Neural progenitor cell (in vitro differentiated cells): ENCODE measurements around the gene OR2J3. TPM values are rescaled to one million over a fixed set of nuclear protein-coding genes. Genes with fewer than 3 reads are reported as not detected.

Source experiments
- DNase-seq: peaks from one replicate; pipeline ENCODE4 v3.0.0-alpha.2; 2016; ENCODE audit warnings: low spot score
- H2AFZ ChIP-seq: fragments of 200-600 bp; sonication (generic); replicated peaks from 2 replicates; pipeline ENCODE4 v1.6.1; 2016; ENCODE audit warnings: antibody characterized with exemption
- H3F3A ChIP-seq: fragments of 200-600 bp; sonication (generic); 2 replicates; pipeline ENCODE4 v1.6.1; 2016; ENCODE audit warnings: antibody characterized with exemption, low read depth
- H3K27ac ChIP-seq: fragments of 200-600 bp; sonication (generic); 2 replicates; pipeline ENCODE4 v1.5.1; 2016; ENCODE audit warnings: mild to moderate bottlenecking
- H3K27me3 ChIP-seq: fragments of 200-600 bp; sonication (generic); 2 replicates; pipeline ENCODE4 v1.6.1; 2016; ENCODE audit warnings: mild to moderate bottlenecking, moderate library complexity
- H3K36me3 ChIP-seq: fragments of 200-600 bp; sonication (generic); 2 replicates; pipeline ENCODE4 v1.5.1; 2016
- H3K4me1 ChIP-seq: fragments of 200-600 bp; sonication (generic); 2 replicates; pipeline ENCODE4 v1.6.1; 2016; ENCODE audit warnings: mixed run types
- H3K4me2 ChIP-seq: fragments of 200-600 bp; sonication (generic); 2 replicates; pipeline ENCODE4 v1.6.1; 2016
- H3K4me3 ChIP-seq: fragments of 200-600 bp; sonication (generic); 2 replicates; pipeline ENCODE4 v1.5.1; 2016
- H3K79me2 ChIP-seq: fragments of 200-600 bp; sonication (generic); 2 replicates; pipeline ENCODE4 v1.6.1; 2016; ENCODE audit warnings: low read depth
- H3K9ac ChIP-seq: fragments of 200-600 bp; sonication (generic); 2 replicates; pipeline ENCODE4 v1.6.1; 2016
- H3K9me3 ChIP-seq: fragments of 200-600 bp; sonication (generic); 2 replicates; pipeline ENCODE4 v1.5.1; 2016; ENCODE audit warnings: low read depth
- H4K20me1 ChIP-seq: fragments of 200-600 bp; sonication (generic); 2 replicates; pipeline ENCODE4 v1.6.1; 2016; ENCODE audit warnings: low read depth
- H3K27ac Mint-ChIP-seq: 3 replicates; pipeline ENCODE4 v1.8.0; 2021; ENCODE audit warnings: mixed read lengths
- H3K27me3 Mint-ChIP-seq: 2 replicates; pipeline ENCODE4 v1.8.0; 2022; ENCODE audit warnings: low read depth, mild to moderate bottlenecking, inconsistent platforms, moderate library complexity, mixed read lengths; ENCODE audit not compliant: insufficient read depth
- H3K36me3 Mint-ChIP-seq: 3 replicates; pipeline ENCODE4 v1.8.0; 2021; ENCODE audit warnings: mixed read lengths
- H3K4me1 Mint-ChIP-seq: 3 replicates; pipeline ENCODE4 v1.8.0; 2021; ENCODE audit warnings: mixed read lengths
- H3K4me3 Mint-ChIP-seq: 3 replicates; pipeline ENCODE4 v1.8.0; 2021; ENCODE audit warnings: mild to moderate bottlenecking, moderate library complexity, mixed read lengths
- H3K9me3 Mint-ChIP-seq: 3 replicates; pipeline ENCODE4 v1.8.0; 2020; ENCODE audit warnings: mixed read lengths
- EZH2 ChIP-seq: fragments of 200-600 bp; sonication (generic); IDR thresholded peaks from 2 replicates; pipeline ENCODE4 v1.6.1; 2017; ENCODE audit warnings: antibody characterized with exemption, mild to moderate bottlenecking, moderate library complexity
- EZH2phosphoT487 ChIP-seq: fragments of 200-600 bp; sonication (generic); IDR thresholded peaks from 2 replicates; pipeline ENCODE4 v1.6.1; 2017; ENCODE audit warnings: antibody characterized with exemption
- total RNA-seq: library from RNA; depleted of rRNA; stranded (reverse); fragments of >200 nt; gene quantifications from 2 replicates; pipeline ENCODE4 v1.2.3, GENCODE V29; 2015; ENCODE audit warnings: low replicate concordance
- TF ChIP-seq, protein P1 (sequence below): fragments of 200-600 bp; sonication (generic); IDR thresholded peaks from 2 replicates; pipeline ENCODE4 v1.5.1; 2017; ENCODE audit warnings: antibody characterized with exemption, mild to moderate bottlenecking

The OR2J3 gene
- total RNA-seq: 0.04 TPM in 1 of 2 replicates, not detected in the other

DNA sequence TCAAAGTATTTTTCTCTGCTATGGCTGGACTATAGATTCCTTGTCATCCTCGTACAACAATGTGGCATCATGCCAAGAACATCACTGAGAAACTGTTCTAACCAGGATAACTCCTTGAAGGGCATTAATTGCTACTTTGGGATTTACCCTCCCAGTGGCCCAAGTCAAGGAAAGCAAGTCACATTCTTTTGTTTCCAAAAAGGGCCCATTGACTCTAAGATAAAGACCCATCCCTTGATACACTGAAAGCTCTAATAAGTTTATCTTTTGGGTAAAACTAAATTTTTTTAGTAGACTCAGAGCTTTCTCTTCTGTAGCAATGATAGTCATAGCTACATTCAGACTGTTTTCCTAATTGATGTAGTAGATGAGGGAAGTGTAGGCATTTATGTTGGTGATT lies at the start of gene OR2J3:
Gene OR2J3 (plus strand): TSS at position 301 of the 400 bp plus-strand sequence. CDS start 3,833 bp downstream, outside the sequence.
- Mint-ChIP-seq H3K36me3 (no peaks in the 10 kb centered on the region), H3K4me3 (no peak within 1 kb of the TSS), H3K27ac (no peak within 1 kb of the TSS), H3K4me1 (no peaks in the 10 kb centered on the region), H3K9me3 (no peaks in the 10 kb centered on the region), H3K27me3 (no peaks in the 10 kb centered on the region)
- H3K4me3 ChIP-seq: no peak within 1 kb of the TSS
- no peaks in the 10 kb centered on the region for H3K9me3 ChIP-seq
- H3F3A ChIP-seq: no peaks in the 10 kb centered on the region
- H3K36me3 ChIP-seq: no peaks in the 10 kb centered on the region
- H3K79me2 ChIP-seq: no peaks in the 10 kb centered on the region
- no peak for DNase-seq
- TF ChIP-seq, protein P1, sequence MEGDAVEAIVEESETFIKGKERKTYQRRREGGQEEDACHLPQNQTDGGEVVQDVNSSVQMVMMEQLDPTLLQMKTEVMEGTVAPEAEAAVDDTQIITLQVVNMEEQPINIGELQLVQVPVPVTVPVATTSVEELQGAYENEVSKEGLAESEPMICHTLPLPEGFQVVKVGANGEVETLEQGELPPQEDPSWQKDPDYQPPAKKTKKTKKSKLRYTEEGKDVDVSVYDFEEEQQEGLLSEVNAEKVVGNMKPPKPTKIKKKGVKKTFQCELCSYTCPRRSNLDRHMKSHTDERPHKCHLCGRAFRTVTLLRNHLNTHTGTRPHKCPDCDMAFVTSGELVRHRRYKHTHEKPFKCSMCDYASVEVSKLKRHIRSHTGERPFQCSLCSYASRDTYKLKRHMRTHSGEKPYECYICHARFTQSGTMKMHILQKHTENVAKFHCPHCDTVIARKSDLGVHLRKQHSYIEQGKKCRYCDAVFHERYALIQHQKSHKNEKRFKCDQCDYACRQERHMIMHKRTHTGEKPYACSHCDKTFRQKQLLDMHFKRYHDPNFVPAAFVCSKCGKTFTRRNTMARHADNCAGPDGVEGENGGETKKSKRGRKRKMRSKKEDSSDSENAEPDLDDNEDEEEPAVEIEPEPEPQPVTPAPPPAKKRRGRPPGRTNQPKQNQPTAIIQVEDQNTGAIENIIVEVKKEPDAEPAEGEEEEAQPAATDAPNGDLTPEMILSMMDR: no peak
- no peak for TF ChIP-seq EZH2phosphoT487
- no peak for TF ChIP-seq EZH2
- H3K27ac ChIP-seq: no peak within 1 kb of the TSS
- no peaks in the 10 kb centered on the region for H4K20me1 ChIP-seq
- no peaks in the 10 kb centered on the region for H3K4me1 ChIP-seq
- H2AFZ ChIP-seq: no peak within 1 kb of the TSS
- peaks cover 6% of the 10 kb centered on the region for H3K27me3 ChIP-seq
- H3K9ac ChIP-seq: no peak within 1 kb of the TSS
- no peak within 1 kb of the TSS for H3K4me2 ChIP-seq

GRCh38 chr6:29071831-29072723 lies 35.8 kb upstream of the OR2J3 start:
- Histone ChIP-seq H4K20me1 (no peaks in the 10 kb centered on the region), H3K4me2 (no peak overlapping the region), H3K79me2 (no peaks in the 10 kb centered on the region), H3F3A (no peaks in the 10 kb centered on the region), H3K4me3 (no peak overlapping the region), H3K4me1 (no peaks in the 10 kb centered on the region), H3K27ac (no peak overlapping the region), H3K27me3 (peaks cover 11% of the 10 kb centered on the region), H3K36me3 (no peaks in the 10 kb centered on the region), H2AFZ (peak overlapping the region; percentile 93), H3K9me3 (no peaks in the 10 kb centered on the region), H3K9ac (no peak overlapping the region)
- Mint-ChIP-seq H3K27ac (no peak overlapping the region), H3K4me3 (no peak overlapping the region), H3K27me3 (no peaks in the 10 kb centered on the region), H3K4me1 (no peaks in the 10 kb centered on the region), H3K36me3 (no peaks in the 10 kb centered on the region), H3K9me3 (peaks cover 5% of the 10 kb centered on the region)
- TF ChIP-seq EZH2: no peak
- no peak for TF ChIP-seq EZH2phosphoT487
- TF ChIP-seq, protein P1: peak; percentile 85
- peak; percentile 82 for DNase-seq

DNA sequence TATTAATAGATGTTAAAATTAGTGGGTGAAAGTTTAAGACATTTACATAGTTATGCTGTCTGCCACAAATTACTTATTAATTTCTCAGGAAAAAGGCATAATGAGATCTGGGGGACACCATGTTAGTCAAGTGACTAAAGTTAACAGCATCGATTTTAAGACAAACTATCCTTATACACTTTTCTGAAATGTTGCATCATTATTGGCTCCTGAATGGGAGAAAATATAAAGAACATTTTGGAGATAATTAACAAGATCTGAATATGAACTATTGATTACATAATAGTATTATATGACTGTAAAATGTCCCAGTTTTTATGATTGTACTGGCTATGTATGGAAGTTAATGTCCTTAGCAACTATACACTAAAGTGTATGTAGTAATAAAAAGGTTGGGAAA lies 28.7 kb upstream of the OR2J3 start:
- H3K27me3 Mint-ChIP-seq: no peaks in the 10 kb centered on the region
- no peak overlapping the region for H3K27ac ChIP-seq

More for the DNA sequence above, 28.7 kb upstream of the OR2J3 start:
- H3K4me3 Mint-ChIP-seq: no peak overlapping the region
- Histone ChIP-seq H3K27me3 (peaks cover 8% of the 10 kb centered on the region), H3K9ac (no peak overlapping the region), H3K9me3 (no peaks in the 10 kb centered on the region), H2AFZ (no peak overlapping the region), H3F3A (no peaks in the 10 kb centered on the region), H3K36me3 (no peaks in the 10 kb centered on the region), H3K4me3 (no peak overlapping the region), H3K4me1 (no peaks in the 10 kb centered on the region), H3K79me2 (no peaks in the 10 kb centered on the region), H4K20me1 (no peaks in the 10 kb centered on the region), H3K4me2 (no peak overlapping the region)
- H3K36me3 Mint-ChIP-seq: no peaks in the 10 kb centered on the region
- no peaks in the 10 kb centered on the region for H3K4me1 Mint-ChIP-seq
- H3K27ac Mint-ChIP-seq: no peak overlapping the region
- TF ChIP-seq EZH2phosphoT487 (no peak), EZH2 (no peak)
- TF ChIP-seq, protein P1: no peak
- no peaks in the 10 kb centered on the region for H3K9me3 Mint-ChIP-seq
- no peak for DNase-seq
